HG02884 (cell line): ENCODE results near the gene LTBR.

ENCODE experiments used
- ATAC-seq: cut with Tn5 transposase; IDR thresholded peaks from one replicate; pipeline ENCODE4 v1.9.1; 2021; ENCODE audit warnings: mild to moderate bottlenecking, moderate library complexity; ENCODE audit not compliant: unreplicated experiment

LTBR gene

DNA sequence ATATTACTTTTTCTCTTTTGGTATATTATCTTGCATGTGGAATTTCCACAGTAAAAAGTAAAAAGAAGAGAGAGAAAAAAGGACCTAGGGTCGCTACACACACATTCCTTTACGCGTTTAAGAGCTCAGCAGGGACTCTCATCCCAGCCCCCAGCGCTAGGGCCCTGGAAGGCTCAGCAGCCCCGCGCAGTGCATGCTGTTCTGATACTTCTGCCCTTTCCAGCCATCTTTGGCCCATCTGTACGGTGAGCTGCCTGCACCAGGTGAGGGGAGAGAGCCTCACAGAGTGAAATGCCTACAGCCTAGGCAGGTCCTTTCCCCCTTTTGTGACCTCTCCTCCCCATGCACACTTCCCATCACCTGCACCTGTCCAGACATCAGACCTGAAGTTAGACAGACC lies 1.6 kb upstream of the LTBR start:
- ATAC-seq = no peak

DNA sequence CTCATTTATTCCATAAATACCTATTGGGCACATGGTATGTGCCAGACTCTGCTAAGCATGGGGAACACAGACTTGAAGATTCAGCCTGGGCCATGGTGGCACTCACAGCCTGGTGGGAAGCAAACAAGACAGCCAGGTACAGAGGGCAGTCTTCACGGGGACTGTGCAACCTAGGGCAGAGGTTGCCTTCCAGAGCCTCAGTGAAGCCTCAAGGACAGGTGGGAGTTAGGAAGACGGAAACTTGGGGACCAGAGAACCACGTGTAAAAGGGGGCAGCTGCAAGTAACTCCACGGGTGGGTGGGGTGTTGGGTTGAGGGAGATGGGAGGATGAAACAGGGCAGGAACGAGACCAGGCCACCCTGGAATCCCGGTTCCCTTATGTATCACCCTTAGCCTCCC lies 980 bp upstream of the LTBR start:
- no peak for ATAC-seq

DNA sequence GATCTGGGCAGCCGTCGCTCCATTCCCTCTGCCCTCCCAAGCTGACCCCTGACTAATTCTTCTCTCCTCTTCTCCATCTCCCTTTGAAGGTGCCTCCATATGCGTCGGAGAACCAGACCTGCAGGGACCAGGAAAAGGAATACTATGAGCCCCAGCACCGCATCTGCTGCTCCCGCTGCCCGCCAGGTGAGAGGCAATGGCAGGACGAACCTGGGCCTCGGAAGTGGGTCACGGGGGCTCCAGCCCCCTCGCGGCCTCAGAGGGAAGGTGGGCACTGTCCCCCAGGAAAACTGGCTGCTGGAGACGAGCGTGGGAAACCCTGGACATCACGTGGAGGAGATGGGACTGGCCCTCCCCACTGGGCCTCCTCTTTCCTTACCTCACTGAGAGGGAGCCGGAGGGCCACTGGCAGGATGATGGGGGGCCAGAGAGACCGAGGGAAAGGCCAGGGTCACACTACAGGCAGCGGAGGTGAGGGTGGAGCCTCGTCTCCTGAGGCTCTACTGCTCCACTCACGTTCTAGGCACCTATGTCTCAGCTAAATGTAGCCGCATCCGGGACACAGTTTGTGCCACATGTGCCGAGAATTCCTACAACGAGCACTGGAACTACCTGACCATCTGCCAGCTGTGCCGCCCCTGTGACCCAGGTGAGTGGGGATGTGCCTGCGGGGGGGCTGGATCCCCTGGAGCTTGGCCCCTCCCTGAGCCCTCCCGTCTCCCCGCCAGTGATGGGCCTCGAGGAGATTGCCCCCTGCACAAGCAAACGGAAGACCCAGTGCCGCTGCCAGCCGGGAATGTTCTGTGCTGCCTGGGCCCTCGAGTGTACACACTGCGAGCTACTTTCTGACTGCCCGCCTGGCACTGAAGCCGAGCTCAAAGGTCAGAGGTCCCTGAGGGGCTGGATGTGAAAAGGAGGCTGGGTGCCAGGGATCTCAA lies 806 bp downstream of the LTBR start:
- no peak for ATAC-seq

DNA sequence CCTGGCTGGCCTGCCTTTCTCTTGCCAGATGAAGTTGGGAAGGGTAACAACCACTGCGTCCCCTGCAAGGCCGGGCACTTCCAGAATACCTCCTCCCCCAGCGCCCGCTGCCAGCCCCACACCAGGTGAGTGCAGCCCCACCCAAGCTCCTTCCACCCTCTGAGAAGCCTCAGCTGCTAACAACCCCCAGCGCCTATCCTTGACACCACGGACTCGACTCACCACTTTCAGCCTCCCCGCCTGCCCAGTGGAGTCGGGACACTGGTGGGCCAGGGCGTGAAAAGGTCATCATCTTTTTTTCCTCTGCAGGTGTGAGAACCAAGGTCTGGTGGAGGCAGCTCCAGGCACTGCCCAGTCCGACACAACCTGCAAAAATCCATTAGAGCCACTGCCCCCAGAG lies 2.1 kb downstream of the LTBR start:
- ATAC-seq = no peak

DNA sequence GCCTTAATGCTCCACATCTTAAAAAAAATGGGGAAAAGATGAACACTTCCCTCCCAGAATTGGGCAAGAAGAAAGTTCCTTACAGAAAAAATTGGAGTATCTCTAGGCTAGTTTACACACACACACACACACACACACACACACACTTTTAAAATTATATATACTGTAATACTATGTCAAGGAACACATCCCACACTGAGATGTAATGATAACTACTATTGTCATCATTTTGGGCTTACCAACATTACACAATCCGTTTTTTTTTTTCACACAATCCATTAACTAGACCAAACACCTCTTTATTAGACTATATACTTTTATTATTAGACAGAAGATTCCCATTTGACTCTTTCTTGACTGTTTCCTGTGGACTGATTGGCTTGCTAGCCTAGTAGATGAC lies 2.5 kb downstream of the LTBR start:
- ATAC-seq = no peak

DNA sequence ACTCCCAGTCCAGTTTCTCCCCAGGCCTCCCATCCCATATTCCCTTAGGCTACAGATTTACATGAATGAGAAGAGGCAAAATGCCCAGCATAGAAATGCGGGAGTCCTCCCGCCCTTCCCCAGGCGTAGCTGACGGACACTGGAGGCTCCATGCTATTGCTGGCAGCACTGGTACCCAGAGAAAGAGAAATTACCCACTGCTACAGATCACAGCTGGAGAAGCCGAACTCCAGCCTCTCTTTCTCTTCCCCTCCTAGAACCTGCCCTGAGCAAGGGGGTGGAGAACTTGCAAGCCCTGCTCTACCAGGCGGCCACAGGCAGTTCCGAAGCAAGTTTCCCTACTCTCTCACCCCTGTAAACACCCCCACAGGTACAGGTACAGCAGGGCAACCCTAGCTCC lies 3.6 kb downstream of the LTBR start:
- ATAC-seq = no peak

DNA sequence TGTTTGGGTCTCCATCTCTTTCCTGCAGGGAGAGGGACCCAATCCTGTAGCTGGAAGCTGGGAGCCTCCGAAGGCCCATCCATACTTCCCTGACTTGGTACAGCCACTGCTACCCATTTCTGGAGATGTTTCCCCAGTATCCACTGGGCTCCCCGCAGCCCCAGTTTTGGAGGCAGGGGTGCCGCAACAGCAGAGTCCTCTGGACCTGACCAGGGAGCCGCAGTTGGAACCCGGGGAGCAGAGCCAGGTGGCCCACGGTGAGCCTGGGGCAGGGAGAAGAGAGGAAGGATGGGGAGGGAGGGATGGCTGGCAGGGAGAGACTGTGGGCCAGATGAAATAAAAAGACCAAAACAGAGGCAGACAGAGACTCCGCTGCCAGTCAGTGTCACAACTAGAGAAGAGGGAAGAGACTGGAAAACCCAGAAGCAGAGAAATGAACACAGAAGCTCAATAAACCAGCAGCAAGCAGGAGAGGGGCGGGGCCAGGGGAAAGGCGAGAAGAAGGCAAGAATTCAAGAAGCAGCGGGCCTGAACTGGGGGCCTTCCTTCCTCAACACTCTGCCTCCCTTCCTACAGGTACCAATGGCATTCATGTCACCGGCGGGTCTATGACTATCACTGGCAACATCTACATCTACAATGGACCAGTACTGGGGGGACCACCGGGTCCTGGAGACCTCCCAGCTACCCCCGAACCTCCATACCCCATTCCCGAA lies 6.3 kb downstream of the LTBR start:
- no peak for ATAC-seq

DNA sequence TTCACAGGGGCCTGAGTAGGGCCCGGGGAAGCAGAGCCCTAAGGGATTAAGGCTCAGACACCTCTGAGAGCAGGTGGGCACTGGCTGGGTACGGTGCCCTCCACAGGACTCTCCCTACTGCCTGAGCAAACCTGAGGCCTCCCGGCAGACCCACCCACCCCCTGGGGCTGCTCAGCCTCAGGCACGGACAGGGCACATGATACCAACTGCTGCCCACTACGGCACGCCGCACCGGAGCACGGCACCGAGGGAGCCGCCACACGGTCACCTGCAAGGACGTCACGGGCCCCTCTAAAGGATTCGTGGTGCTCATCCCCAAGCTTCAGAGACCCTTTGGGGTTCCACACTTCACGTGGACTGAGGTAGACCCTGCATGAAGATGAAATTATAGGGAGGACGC lies 7.1 kb downstream of the LTBR start:
- ATAC-seq = no peak

DNA sequence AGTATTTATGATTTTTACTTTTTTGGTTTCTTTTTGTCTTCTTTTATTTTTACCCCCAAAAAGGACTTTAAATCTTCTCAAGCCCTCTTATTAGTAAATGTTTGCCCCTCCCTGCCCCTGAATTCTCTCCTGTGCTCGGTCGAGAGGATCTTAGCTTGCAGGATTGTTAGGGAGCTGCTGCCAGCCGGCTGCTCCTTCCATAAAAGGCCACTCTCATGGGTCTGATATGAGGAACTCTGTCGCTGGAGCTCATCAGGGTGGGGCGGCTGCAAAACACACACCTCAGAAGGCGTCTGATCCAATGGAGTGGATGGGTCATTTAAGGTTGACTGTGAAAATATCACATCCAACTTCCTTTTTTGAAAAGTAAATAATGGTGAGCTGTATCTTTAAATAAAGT lies 8.5 kb downstream of the LTBR start:
- no peak for ATAC-seq

DNA sequence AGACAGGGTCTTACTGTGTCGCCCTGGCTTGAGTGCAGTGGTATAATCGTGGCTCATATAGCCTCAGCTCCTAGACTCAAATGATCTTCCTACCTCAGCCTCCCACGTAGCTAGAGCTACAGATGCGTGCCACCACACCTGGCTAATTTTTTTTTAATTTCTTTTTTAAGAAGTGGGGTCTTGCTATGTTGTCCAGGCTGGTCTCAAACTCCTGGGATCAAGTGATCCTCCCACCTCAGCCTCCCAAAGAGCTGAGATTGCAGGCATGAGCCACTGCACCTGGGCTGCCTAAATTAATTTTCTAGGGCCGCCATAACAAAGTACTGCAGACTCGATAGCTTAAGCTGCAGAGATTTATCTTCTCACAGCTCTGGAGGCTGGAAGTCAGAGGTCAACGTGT lies 9.1 kb downstream of the LTBR start:
- ATAC-seq = no peak

DNA sequence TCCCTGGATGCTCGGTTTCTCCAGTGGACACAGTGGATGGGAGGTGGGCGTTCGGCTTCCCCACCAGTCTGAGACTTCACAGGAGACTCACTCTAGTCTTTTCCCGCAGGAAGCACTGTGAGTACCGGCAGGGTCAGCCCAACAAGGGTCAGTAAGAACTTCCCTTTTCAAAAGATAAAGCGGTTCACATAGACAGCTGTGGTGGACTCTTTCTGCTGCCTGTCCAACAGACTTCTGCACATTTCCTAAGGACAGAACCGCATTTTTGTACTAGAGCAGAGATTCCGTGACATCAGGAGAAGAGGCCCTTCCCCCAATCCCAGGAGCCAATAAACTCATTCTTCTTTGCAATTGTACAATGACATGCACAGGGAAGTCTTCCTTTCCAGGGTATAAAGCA lies 10.4 kb downstream of the LTBR start:
- no peak for ATAC-seq

DNA sequence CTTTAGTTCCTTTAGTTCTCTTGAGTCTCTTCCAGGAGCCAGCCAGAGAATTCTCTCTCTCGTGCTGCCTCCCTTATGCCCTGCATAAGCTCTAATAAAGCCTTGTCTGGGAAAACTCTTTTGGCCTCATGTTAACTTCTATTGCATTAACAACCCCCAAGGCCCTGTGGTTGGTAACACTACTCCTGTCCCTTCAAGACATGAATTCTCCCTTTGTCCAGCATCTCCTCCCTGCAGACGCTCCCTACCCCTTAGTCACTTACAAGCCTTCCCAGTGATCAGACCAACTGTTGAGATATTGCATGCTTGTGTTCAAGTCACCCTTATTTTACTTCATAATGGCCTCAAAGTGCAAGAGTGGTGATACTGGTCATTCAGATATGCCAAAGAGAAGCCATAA lies 12.1 kb downstream of the LTBR start:
- ATAC-seq = no peak

DNA sequence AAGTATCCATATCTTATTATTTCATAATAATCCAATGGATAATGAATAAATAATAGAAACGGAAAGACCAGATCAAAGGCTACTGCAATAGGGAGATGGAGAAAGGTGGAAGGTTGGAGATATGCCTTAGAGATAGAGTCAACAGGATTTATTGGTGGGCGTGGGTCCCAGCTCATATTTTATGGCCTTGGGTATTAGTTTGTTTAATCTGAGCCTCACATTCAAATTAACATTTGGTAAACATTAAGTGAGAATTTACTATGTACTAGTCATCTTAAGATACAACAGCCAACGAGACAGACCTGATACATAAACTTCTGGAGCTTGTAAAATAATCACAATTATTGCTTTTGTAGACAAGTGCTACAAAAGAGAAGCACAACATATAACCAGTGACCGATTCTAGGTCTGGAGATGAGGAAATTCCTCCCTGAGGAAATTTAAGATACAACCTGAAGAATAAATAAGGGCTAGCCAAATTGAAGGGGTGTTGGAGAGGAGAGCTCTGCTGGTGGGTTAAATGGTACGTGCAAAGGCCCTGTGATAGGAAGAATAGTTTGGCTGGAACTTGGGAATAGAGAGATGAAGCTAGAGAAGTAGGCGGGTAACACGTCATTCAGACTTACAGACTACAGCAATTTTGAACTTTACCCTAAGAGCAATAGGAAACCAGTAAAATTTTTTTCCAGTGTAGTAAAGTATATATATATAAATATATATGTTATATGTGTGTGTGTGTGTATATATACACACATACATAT lies 16.1 kb downstream of the LTBR start:
- no peak for ATAC-seq

DNA sequence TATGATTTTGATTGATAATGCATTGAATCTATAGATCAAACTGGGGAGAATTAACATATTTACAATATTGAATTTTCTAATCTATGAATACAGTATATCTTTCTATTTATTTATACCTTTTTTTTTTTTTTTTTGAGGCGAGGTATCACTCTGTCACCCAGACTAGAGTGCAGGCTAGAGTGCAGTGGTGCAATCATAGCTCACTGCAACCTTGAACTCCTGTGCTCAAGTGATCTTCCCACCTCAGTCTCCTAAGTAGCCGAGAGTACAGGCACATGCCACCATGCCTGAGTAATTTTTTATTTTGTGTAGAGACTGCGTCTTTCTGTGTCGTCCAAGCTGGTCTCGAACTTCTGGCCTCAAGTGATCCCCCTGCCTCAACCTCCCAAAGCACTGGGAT lies 20.4 kb downstream of the LTBR start:
- no peak for ATAC-seq

DNA sequence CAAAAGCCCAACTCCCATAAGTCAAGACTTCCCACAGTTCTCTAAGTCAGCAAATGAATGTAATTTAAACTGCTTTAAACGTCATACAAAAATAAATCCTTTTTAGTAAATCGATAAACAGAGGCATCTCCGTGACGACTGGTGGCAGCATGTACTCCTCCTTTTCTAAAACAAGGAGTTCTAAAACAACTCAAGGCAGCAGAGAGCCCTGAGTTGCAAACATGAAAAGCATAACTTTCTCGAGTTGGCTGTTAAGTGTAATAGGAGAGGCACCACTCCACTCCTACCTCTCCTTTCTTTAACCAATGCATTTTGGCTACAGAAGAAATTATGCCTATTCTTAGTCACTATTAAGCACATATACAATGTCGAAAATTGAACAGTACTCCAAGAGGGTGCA lies 22.0 kb downstream of the LTBR start:
- no peak for ATAC-seq

DNA sequence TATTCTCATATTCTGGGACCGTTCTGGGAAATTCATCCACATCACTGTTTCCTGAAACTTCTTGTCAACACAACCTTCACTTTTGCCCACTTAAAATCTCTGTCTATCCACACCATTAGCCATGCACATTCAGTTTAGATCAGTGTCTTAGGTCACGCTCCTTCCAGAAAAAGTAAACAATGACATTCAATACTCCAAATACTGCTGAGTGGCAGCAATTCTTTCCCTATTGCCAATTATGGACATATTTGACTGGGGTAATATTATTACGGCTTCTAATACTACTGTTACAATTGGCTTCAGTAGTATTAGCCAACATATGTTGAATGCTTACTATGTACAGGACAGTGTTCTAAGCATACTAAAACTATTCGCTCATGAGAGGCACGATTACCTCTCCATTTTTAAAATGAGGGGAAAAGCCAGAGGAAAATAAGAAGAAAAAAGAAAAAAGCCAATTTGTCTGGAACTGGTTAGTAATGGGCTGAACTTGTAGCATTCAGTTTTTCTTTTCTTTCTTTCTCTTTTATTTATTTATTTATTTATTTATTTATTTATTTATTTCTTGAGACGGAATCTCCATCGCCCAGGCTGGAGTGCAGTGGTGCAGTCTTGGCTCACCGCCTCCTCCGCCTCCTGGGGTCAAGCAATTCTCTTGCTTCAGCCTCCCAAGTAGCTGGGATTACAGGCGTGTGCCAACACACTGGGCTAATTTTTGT lies 23.4 kb downstream of the LTBR start:
- no peak for ATAC-seq

DNA sequence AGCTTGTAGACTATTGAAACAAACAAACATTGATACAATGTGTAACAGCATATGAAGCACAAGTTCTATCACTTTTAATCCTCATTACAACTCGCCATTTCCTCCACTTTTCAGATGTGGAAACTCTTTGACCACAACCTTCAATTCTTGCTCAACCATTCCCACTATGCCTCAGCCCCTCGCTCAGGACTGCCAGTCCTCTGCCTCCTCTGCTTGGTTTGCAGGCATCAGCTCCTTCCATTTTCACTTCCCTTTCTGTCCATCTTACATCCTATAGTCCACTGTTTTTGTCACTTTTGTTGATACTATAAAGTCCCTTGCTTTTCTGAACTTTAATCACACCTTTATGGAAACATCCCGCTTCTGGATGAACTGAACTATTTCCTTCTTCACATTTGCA lies 32.6 kb downstream of the LTBR start:
- ATAC-seq = no peak

DNA sequence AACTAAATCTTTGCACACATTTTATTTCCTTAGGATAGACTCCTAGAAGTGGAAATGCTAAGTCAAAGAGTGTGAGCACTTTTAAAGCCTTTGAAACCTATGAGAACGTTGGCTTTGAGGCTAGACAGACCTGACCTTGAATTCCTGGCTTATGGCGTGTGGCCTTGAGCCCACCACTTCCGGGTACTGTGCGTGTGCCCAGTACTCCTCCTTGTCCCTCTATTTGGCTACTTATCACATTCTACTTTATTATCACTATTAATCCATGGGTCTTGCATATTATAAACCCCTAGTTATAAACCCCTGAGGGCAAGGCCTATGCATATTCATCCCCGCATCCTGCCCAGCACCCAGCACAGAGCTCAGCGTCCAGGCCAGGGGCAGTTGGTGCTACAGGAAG lies 34.8 kb downstream of the LTBR start:
- no peak for ATAC-seq

DNA sequence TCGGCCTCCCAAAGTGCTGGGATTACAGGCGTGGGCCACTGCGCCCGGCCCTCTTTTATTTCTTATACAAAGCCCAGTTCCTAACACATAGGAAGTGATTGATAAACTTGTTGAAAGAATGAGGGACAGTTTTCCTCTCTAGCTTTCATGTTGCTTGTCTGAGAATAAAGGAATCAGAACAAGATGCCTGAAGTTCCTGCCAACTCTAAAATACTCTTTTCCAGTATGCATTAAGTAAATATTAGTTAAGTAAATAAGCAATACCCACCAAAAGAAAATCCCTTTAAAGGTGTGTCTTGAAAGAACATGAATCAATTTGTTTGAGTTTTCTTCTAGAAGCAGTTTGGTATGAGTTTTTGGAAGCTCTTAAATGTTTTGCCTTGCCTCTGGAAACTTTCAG lies 36.4 kb downstream of the LTBR start:
- no peak for ATAC-seq

DNA sequence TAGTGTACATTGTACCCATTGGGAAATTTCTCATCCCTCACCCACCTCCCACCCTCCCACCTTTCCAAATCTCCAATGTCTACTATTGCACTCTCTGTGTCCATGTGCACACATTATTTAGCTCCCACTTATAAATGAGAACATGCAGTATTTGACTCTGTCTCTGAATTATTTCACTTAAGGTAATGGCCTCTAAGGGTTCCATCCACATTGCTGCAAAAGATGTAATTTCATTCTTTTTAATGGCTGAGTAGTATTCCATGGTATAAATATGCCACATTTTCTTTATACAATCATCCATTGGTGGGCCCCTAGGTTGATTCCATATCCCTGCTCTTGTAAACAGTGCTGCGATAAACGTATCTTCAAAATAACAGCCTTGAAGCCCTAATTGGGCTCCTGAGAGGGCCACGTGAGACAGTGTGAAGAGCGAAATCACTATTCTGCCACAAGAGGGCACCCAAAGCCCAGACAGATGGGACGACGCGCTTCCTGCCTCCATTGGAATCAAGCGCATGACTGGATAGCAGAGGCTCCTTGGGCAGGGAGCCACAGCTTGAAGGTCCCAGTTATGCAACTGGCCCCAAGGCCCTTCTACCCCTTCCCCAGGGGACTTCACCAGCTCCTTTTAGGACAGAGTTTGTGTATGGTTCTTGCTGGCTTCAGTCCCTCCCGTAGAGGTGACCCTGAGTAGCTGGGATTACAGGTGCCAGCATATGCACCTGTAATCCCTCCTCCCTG lies 39.5 kb downstream of the LTBR start:
- ATAC-seq = no peak
